KOPT-K1 (cell line): ENCODE results near the gene STKLD1.
A peak's percentile ranks its signal among the peaks of the same experiment; 100 is the strongest.

ENCODE experiments used
- H3K27ac ChIP-seq: fragments of 200-600 bp; sonication (generic); 2 replicates; pipeline ENCODE4 v1.5.1; 2016; ENCODE audit warnings: antibody characterized with exemption, mild to moderate bottlenecking, low read depth, low read length; ENCODE audit not compliant: poor library complexity, severe bottlenecking
- H3K36me3 ChIP-seq: fragments of 200-600 bp; sonication (generic); 2 replicates; pipeline ENCODE4 v1.5.1; 2017; ENCODE audit warnings: antibody characterized with exemption, mild to moderate bottlenecking, low read length, moderate library complexity; ENCODE audit not compliant: insufficient read depth
- H3K9me3 ChIP-seq: fragments of 200-600 bp; sonication (generic); 2 replicates; pipeline ENCODE4 v1.5.1; 2017; ENCODE audit warnings: antibody characterized with exemption, low read length, mild to moderate bottlenecking; ENCODE audit not compliant: insufficient read depth, poor library complexity, severe bottlenecking

Gene STKLD1

DNA sequence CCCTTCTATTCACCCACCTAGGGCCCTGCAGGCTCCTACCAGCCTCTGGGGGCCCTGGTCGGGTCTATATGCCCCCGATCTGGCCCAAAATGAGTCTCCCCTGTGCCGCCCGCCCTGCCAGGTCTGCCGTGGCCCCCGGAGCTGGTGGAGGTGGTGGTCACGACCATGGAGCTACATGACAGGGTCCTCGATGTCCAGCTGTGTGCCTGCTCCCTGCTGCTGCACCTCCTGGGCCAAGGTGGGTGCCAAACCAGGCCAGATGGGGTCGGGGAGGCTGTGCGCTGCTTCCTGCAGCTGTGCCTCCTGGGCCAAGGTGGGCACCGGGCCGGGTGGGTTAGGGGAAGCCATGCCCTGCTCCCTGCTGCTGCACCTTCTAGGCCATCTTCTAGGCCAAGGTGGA, 24.1 kb downstream of the STKLD1 start:
- Histone ChIP-seq H3K27ac (no peak overlapping the region), H3K36me3 (peaks cover 35% of the 10 kb centered on the region), H3K9me3 (no peaks in the 10 kb centered on the region)

DNA sequence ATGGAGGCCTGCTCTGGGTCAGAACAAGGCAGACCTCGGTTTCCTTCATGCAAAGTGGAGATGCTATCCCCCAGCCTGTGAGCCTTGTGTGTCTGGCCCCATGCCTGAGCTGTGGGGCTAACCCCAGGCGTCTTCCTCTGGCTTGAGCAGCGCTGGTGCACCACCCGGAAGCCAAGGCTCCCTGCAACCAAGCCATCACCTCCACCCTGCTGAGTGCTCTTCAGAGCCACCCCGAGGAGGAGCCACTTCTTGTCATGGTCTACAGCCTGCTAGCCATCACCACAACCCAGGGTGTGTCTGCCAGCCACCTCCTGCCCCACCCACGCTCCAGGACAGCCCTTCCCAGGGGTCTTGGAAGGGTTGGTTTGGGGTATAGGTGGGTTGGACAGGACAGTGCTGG, 25.4 kb downstream of the STKLD1 start:
- H3K9me3 ChIP-seq, result no peaks in the 10 kb centered on the region
- H3K36me3 ChIP-seq, result peaks cover 48% of the 10 kb centered on the region
- H3K27ac ChIP-seq, result no peak overlapping the region

- Histone ChIP-seq H3K36me3 (peaks cover 59% of the 10 kb centered on the region), H3K9me3 (no peaks in the 10 kb centered on the region), H3K27ac (no peak overlapping the region)
Measured at GRCh38 chr9:133402689-133403088, 26.5 kb downstream of the STKLD1 start.

GRCh38 chr9:133403766-133404453, 27.7 kb downstream of the STKLD1 start:
- Histone ChIP-seq H3K9me3 (no peaks in the 10 kb centered on the region), H3K27ac (no peak overlapping the region), H3K36me3 (peaks cover 69% of the 10 kb centered on the region)

DNA sequence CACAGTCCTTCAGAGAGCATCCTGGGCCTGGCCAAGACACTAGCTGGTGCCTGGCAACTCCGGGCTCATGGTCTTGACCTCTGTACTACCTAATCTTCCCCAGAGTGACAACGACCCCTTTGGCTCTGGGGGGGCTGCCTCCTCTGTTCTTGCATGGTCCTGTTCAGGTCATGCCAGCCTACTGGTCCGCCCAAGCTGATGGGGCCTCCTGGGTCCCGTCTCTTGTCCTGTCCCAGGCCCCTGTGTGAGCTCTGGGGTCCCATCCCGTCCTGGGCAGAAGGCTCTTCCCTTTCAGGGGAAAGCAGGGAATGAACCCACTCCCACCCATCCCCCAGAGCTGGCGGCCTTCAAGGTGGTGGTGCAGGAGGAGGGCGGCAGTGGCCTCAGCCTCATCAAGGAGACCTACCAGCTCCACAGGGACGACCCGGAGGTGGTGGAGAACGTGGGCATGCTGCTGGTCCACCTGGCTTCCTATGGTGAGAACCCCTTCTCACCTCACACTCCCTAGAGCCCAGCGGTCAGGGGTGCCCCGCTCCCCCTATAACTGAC, 28.4 kb downstream of the STKLD1 start:
- no peak overlapping the region for H3K27ac ChIP-seq
- peaks cover 75% of the 10 kb centered on the region for H3K36me3 ChIP-seq
- no peaks in the 10 kb centered on the region for H3K9me3 ChIP-seq

DNA sequence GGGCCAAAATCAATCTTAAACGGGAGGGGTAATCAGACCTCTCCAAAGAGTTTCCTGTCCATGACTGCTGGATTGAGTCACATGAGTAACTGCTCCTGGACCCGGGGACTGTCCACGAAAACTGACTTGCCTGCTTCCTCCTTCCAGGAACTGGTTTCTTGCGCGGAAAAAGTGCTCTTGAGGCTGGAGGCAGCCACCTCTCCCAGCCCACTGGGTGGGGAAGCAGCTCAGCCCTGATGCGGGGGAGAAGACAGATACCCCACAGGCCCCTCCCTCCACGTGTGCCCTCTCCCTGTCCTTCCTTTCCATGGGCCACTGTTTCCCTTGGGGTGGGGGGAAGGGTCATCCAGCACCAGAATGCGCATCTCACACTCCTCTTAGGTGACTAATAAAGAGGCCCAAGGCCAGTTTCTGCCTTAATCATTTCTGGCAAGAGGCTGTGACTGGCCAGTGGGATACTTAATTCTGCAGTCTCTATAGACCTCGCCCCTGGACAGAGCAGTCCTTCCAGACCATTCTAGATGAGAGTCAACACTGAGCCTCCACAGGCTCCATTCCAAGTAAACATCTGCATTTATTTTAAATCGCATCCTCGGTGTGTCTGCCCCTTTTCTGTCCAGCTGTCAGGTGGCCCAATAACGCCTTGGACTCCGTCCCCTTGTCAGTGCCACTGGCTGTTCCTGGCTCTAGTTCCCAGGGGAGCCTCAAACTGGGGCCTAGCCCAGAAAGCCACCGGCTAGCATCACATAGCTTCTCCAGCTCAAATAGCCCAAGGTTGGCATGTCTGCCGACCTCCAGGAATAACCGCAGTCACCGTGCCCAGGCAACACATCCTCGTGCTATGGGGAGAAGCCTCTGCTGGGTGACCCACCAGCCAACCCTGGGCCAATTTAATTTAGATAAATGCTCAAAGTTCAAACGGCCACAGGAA, 29.6 kb downstream of the STKLD1 start:
- Histone ChIP-seq H3K9me3 (no peaks in the 10 kb centered on the region), H3K27ac (no peak overlapping the region), H3K36me3 (peaks cover 88% of the 10 kb centered on the region)

GRCh38 chr9:133406480-133407307, 30.5 kb downstream of the STKLD1 start:
- no peak overlapping the region for H3K27ac ChIP-seq
- peaks cover 91% of the 10 kb centered on the region for H3K36me3 ChIP-seq
- H3K9me3 ChIP-seq, result no peaks in the 10 kb centered on the region

- H3K27ac ChIP-seq, result no peak overlapping the region
- peaks cover 90% of the 10 kb centered on the region for H3K36me3 ChIP-seq
- no peaks in the 10 kb centered on the region for H3K9me3 ChIP-seq
Measured at GRCh38 chr9:133408042-133408441, 31.9 kb downstream of the STKLD1 start.

GRCh38 chr9:133415170-133415569, 39.0 kb downstream of the STKLD1 start:
- Histone ChIP-seq H3K27ac (no peak overlapping the region), H3K36me3 (peaks cover 59% of the 10 kb centered on the region), H3K9me3 (no peaks in the 10 kb centered on the region)

DNA sequence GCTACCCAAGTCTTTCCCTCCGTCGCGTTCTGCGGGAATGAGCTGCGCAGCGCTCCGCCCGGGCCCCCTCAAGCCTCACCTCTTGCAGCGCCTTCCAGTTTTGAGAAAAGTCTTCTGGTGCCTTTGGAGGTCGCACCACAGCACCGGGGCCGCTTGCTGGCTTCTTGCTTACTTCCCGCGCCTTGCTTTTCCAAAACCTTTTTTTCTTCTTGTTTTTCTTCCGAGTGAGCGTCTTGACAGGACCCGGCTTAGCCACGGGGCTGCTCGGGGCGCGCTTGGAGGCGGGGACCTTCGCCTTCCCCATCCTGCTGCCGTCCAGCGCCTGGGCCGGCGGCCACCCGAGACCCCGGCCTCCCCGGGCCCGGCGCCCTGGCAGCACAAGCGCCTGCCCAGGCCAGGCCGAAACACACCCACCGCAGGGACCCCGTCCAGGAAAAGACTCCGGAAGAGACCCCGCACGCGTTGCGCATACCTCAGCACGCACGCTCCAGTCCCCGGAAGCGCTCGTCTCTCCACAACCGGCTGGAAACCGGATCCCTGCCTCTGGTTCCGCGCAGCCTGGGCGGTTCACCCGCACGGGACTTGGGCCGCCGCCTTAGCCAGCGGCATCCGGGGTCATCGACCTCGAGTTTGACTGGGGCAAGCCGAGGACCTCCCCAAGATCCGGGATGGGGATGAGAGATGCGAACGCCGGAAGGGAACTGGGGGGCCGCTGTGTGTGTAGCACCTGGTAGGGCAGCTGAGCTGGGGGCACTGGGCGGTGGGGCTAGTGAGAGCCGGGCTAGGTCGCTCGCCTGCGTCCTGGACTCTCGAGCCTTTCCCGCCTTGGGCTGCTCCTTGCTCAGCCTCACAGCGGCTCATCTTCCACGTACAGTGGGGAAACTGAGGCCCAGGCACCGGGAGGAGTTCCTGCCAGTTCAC, 41.6 kb downstream of the STKLD1 start, which contains the start of gene REXO4:
REXO4 (minus strand) TSS at position 470 of the 921 bp plus-strand sequence; CDS start at position 304, 166 bp downstream.
- H3K36me3 ChIP-seq, result peaks cover 36% of the 10 kb centered on the region
- peak within 1 kb of the TSS; percentile 76 for H3K27ac ChIP-seq
- no peaks in the 10 kb centered on the region for H3K9me3 ChIP-seq

GRCh38 chr9:133419005-133419404, 42.8 kb downstream of the STKLD1 start:
- H3K36me3 ChIP-seq, result peaks cover 24% of the 10 kb centered on the region
- H3K27ac ChIP-seq, result no peak overlapping the region
- H3K9me3 ChIP-seq, result no peaks in the 10 kb centered on the region

- Histone ChIP-seq H3K27ac (no peak overlapping the region), H3K36me3 (peaks cover 10% of the 10 kb centered on the region)
Measured at GRCh38 chr9:133420392-133420827, 44.2 kb downstream of the STKLD1 start.

GRCh38 chr9:133421615-133422542, 45.7 kb downstream of the STKLD1 start, which contains the start of gene ADAMTS13:
Gene ADAMTS13, plus strand, starts transcription at chr9:133422367. Its CDS starts 77 bp downstream, at chr9:133422444.
- Histone ChIP-seq H3K9me3 (no peaks in the 10 kb centered on the region), H3K27ac (no peak within 1 kb of the TSS), H3K36me3 (no peaks in the 10 kb centered on the region)

More at GRCh38 chr9:133420392-133420827, 44.2 kb downstream of the STKLD1 start:
- H3K9me3 ChIP-seq, result no peaks in the 10 kb centered on the region
